Kidney (tissue), 14 donors: ENCODE results near the gene FARP1. TPM values are rescaled to one million over a fixed set of nuclear protein-coding genes. Genes with fewer than 3 reads are reported as not detected.
A peak's percentile ranks its signal among the peaks of the same experiment; 100 is the strongest.

Experiments used
- DNase-seq, 5 donors: peaks; one replicate each; pipeline ENCODE4 v3.0.0-alpha.2; 2013 to 2020
- FAIRE-seq: peaks from 2 replicates; lab custom pipeline; 2012; peaks lifted over from hg19 to GRCh38; lab: Jason Lieb, UNC
- H3K27ac ChIP-seq, 2 donors: one replicate each; pipeline ENCODE4 v1.7.0; 2013; ENCODE audit warnings: low read depth in 2 of 2, low read length in 2 of 2, inconsistent platforms in 1 of 2
- H3K27me3 ChIP-seq: one replicate; pipeline ENCODE4 v1.7.1; 2013; ENCODE audit warnings: low read length, inconsistent platforms; ENCODE audit not compliant: control insufficient read depth, insufficient read depth
- H3K36me3 ChIP-seq, 3 donors: one replicate each; pipeline versions ENCODE4 v1.7.0 to v1.7.1; 2013; ENCODE audit warnings: low read length in 3 of 3, control low read depth in 1 of 3, inconsistent platforms in 1 of 3; ENCODE audit not compliant: insufficient read depth in 3 of 3, control insufficient read depth in 2 of 3
- H3K4me1 ChIP-seq, 3 donors: one replicate each; pipeline versions ENCODE4 v1.7.0 to v1.7.1; 2013; ENCODE audit warnings: low read length in 3 of 3, inconsistent platforms in 1 of 3, low read depth in 1 of 3; ENCODE audit not compliant: control insufficient read depth in 2 of 3, insufficient read depth in 2 of 3
- H3K4me3 ChIP-seq, 3 donors: one replicate each; pipeline versions ENCODE4 v1.7.0 to v1.8.1; 2013; ENCODE audit warnings: low read length in 3 of 3, control low read depth in 1 of 3, inconsistent platforms in 1 of 3
- H3K9ac ChIP-seq, 3 donors: one replicate each; pipeline versions ENCODE4 v1.7.0 to v1.7.1; 2013; ENCODE audit warnings: low read length in 3 of 3, control low read depth in 1 of 3, inconsistent platforms in 1 of 3
- H3K9me3 ChIP-seq, 3 donors: one replicate each; pipeline versions ENCODE4 v1.7.0 to v1.7.1; 2013; ENCODE audit warnings: low read length in 3 of 3, control low read depth in 1 of 3, inconsistent platforms in 1 of 3; ENCODE audit not compliant: control insufficient read depth in 2 of 3, insufficient read depth in 1 of 3
- CTCF ChIP-seq: IDR thresholded peaks from 3 replicates; pipeline ENCODE4 v1.5.1; 2012; ENCODE audit warnings: mild to moderate bottlenecking, moderate library complexity, borderline replicate concordance; ENCODE audit not compliant: insufficient read depth; ENCODE audit errors: extremely low read depth
- intact Hi-C: fragments of 100-400 bp; cut with DNase I; formaldehyde crosslinking; loops from one replicate; pipeline ENCODE4 v1.11.1; 2022
- polyA plus RNA-seq: library from polyadenylated mRNA; stranded (reverse); fragments of 350-450 nt; fragmentation: Illumina TruSeq; extraction: RNeasy Lipid Tissue Mini Kit (QIAGEN cat#74804); gene quantifications from one replicate; pipeline ENCODE4 v1.2.3, GENCODE V29; 2014; ENCODE audit warnings: low read depth, low replicate concordance; ENCODE audit not compliant: insufficient read depth
- total RNA-seq: library from RNA; stranded (reverse); fragmentation: NEBNext Ultra II Directional; extraction: Animal tissue kit (Norgen Biotek cat#: 25700); gene quantifications from one replicate; pipeline ENCODE4 v1.2.1, GENCODE V29; 2021
- donor health status: control.
- donor health status: control.
- donor health status: control.
- donor health status: control.
- donor health status: control.
- donor health status: DM: yes; HTN: yes; CAD: no.
- donor health status: Normal renal cell carcinoma (clear cell type).

FARP1 gene
- total and polyA plus RNA-seq, 2 donors from 2014 or later, result 123 to 229 TPM

- FAIRE-seq, result no peak
- H3K36me3 ChIP-seq, result no peaks in the 10 kb centered on the region
- TF ChIP-seq CTCF, result no peak
- H3K4me3 ChIP-seq, result no peak overlapping the region
- H3K4me1 ChIP-seq, result peaks cover 5 to 24% (median 15%) of the 10 kb centered on the region in 3 donors
- no peak for DNase-seq
- intact Hi-C loops, result no loop called here
- H3K9me3 ChIP-seq, result peaks cover 0 to 9% (median 0%) of the 10 kb centered on the region in 3 donors
- no peak overlapping the region for H3K27ac ChIP-seq
- no peak overlapping the region for H3K9ac ChIP-seq
- H3K27me3 ChIP-seq, result no peaks in the 10 kb centered on the region
Observed at GRCh38 chr13:98204546-98204945, 61.7 kb downstream of the FARP1 start.

- Histone ChIP-seq H3K4me1 (peaks cover 2 to 14% (median 11%) of the 10 kb centered on the region in 3 donors), H3K27me3 (no peaks in the 10 kb centered on the region), H3K27ac (peak overlapping the region; percentile 43 to 68), H3K4me3 (no peak overlapping the region), H3K9ac (no peak overlapping the region), H3K9me3 (peaks cover 0 to 9% (median 0%) of the 10 kb centered on the region in 3 donors), H3K36me3 (no peaks in the 10 kb centered on the region)
- DNase-seq, result no peak
- intact Hi-C loops, result no loop called here
- no peak for TF ChIP-seq CTCF
- peak; percentile 8 for FAIRE-seq
Observed at GRCh38 chr13:98206946-98207345, 64.1 kb downstream of the FARP1 start.

GRCh38 chr13:98207416-98207815 lies 64.5 kb downstream of the FARP1 start:
- FAIRE-seq, result no peak
- H3K27me3 ChIP-seq, result no peaks in the 10 kb centered on the region
- H3K4me3 ChIP-seq, result no peak overlapping the region
- DNase-seq, result peak in 1 of 5 donors; percentile 78
- peaks cover 2 to 14% (median 7%) of the 10 kb centered on the region in 3 donors for H3K4me1 ChIP-seq
- peak overlapping the region; percentile 43 to 68 for H3K27ac ChIP-seq
- peaks cover 0 to 9% (median 0%) of the 10 kb centered on the region in 3 donors for H3K9me3 ChIP-seq
- H3K9ac ChIP-seq, result no peak overlapping the region
- intact Hi-C loops, result no loop called here
- TF ChIP-seq CTCF, result no peak
- no peaks in the 10 kb centered on the region for H3K36me3 ChIP-seq

GRCh38 chr13:98208606-98209005 lies 65.7 kb downstream of the FARP1 start:
- peak overlapping the region in 1 of 2 donors; percentile 3 for H3K27ac ChIP-seq
- no peak overlapping the region for H3K4me3 ChIP-seq
- FAIRE-seq, result no peak

More at GRCh38 chr13:98208606-98209005, 65.7 kb downstream of the FARP1 start:
- H3K27me3 ChIP-seq, result no peaks in the 10 kb centered on the region
- H3K4me1 ChIP-seq, result peaks cover 2 to 14% (median 11%) of the 10 kb centered on the region in 3 donors
- no peak overlapping the region for H3K9ac ChIP-seq
- H3K36me3 ChIP-seq, result peaks cover 0 to 4% (median 0%) of the 10 kb centered on the region in 3 donors
- intact Hi-C loops, result no loop called here
- TF ChIP-seq CTCF, result no peak
- peaks cover 0 to 9% (median 0%) of the 10 kb centered on the region in 3 donors for H3K9me3 ChIP-seq
- no peak for DNase-seq
